Left ventricle myocardium inferior (tissue), 1 donor: ENCODE data around the gene TMEM240. TPM values are rescaled to one million over a fixed set of nuclear protein-coding genes. Genes with fewer than 3 reads are reported as not detected.

Experiments used
- DNase-seq: peaks from one replicate; pipeline ENCODE4 v3.0.0-alpha.2; 2020
- H3K27ac ChIP-seq: fragments of 200-600 bp; replicated peaks from 2 replicates; pipeline ENCODE4 v1.8.0; 2021
- H3K27me3 ChIP-seq: fragments of 200-600 bp; 2 replicates; pipeline ENCODE4 v1.8.0; 2021; ENCODE audit warnings: low read depth
- H3K36me3 ChIP-seq: fragments of 200-600 bp; 2 replicates; pipeline ENCODE4 v1.8.0; 2021
- H3K4me1 ChIP-seq: fragments of 200-600 bp; 2 replicates; pipeline ENCODE4 v1.8.0; 2021
- H3K4me3 ChIP-seq: fragments of 200-600 bp; 2 replicates; pipeline ENCODE4 v1.8.0; 2021; ENCODE audit warnings: mild to moderate bottlenecking, moderate library complexity
- H3K9me3 ChIP-seq: fragments of 200-600 bp; replicated peaks from 2 replicates; pipeline ENCODE4 v1.8.0; 2021
- intact Hi-C: fragments of 100-400 bp; cut with micrococcal nuclease; formaldehyde crosslinking; loops from one replicate; pipeline ENCODE4 v1.11.0; 2022
- total RNA-seq: library from RNA; stranded (reverse); fragmentation: NEBNext Ultra II Directional; extraction: Animal tissue kit (Norgen Biotek cat#: 25700); gene quantifications from one replicate; pipeline ENCODE4 v1.2.1, GENCODE V29; 2021
- TF ChIP-seq, protein P1 (sequence below): fragments of 200-600 bp; IDR thresholded peaks from 2 replicates; pipeline ENCODE4 v1.8.0; 2021; ENCODE audit warnings: antibody characterized with exemption, mild to moderate bottlenecking, borderline replicate concordance
- donor health status: DM: no; HTN: yes; CAD: no; lungs with severe emphysema.

TMEM240 gene
- total RNA-seq, 1 donor from 2014 or later = 7.2 TPM

DNA sequence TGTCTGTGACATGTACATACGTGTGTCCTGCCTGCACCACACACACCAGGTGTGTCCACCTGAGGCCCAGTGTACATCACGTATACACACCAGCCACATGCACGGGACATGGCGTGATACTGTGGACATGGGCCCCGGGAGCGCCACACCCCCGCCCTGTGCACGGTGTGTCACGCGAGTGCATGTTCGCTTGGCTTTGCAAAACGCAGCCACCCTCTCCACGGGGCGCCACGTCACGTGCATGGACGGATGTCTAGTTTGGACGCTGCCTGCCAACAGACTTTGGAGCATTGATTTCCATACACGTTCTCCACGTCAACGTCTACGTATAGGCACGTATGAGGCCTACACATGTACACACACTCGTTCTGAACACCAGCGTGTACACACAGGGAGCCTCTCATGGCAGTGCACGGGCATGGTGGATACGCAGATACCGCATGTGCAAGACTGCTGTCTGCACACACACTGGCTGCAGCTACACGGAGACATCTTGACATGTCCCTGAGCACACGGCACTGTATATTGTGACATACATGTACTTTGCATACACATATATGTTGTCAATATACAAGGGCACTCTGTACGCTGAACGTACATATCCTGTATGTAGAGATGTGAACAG lies 2.7 kb downstream of the TMEM240 start:
- Histone ChIP-seq H3K27ac (no peak overlapping the region), H3K9me3 (no peaks in the 10 kb centered on the region), H3K27me3 (no peaks in the 10 kb centered on the region), H3K4me1 (peaks cover 58% of the 10 kb centered on the region), H3K36me3 (peaks cover 21% of the 10 kb centered on the region), H3K4me3 (no peak overlapping the region)
- intact Hi-C loops = no loop called here
- DNase-seq = no peak
- TF ChIP-seq, protein P1, sequence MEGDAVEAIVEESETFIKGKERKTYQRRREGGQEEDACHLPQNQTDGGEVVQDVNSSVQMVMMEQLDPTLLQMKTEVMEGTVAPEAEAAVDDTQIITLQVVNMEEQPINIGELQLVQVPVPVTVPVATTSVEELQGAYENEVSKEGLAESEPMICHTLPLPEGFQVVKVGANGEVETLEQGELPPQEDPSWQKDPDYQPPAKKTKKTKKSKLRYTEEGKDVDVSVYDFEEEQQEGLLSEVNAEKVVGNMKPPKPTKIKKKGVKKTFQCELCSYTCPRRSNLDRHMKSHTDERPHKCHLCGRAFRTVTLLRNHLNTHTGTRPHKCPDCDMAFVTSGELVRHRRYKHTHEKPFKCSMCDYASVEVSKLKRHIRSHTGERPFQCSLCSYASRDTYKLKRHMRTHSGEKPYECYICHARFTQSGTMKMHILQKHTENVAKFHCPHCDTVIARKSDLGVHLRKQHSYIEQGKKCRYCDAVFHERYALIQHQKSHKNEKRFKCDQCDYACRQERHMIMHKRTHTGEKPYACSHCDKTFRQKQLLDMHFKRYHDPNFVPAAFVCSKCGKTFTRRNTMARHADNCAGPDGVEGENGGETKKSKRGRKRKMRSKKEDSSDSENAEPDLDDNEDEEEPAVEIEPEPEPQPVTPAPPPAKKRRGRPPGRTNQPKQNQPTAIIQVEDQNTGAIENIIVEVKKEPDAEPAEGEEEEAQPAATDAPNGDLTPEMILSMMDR = no peak

DNA sequence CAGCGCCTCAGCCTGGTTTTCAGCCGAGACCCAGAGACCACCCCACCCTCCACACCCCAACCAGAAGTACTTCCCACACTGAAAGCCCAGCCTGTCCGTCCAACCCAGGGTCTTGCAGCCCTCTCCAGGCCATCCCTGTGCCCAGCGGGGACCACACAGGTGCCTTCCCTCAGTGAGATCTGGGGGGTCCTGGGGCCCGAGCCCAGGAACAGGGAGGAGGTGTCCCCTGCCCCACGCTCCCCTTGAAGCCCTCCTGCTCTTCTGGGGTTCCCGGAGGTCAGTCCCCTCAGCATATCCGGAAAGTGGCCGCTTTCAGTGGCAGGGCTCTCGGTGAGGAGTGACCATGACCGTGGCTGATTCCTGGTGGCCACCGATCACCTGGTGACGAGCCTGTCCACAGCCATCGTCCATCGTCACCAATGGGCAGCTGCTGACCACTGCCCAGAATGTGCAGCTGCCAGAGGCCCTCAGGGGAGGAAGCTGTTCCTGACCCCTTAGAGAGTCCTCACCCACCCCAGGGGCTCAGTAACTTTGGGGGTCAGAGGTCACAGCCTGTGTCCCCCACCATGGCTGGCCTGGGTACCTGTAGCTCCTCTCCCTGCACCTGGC lies 3.4 kb downstream of the TMEM240 start:
- H3K4me3 ChIP-seq = no peak overlapping the region
- H3K27me3 ChIP-seq = no peaks in the 10 kb centered on the region
- peaks cover 52% of the 10 kb centered on the region for H3K4me1 ChIP-seq
- TF ChIP-seq, protein P1 = no peak
- peaks cover 20% of the 10 kb centered on the region for H3K36me3 ChIP-seq
- H3K9me3 ChIP-seq = peaks cover 5% of the 10 kb centered on the region
- intact Hi-C loops = no loop called here
- no peak for DNase-seq
- no peak overlapping the region for H3K27ac ChIP-seq

DNA sequence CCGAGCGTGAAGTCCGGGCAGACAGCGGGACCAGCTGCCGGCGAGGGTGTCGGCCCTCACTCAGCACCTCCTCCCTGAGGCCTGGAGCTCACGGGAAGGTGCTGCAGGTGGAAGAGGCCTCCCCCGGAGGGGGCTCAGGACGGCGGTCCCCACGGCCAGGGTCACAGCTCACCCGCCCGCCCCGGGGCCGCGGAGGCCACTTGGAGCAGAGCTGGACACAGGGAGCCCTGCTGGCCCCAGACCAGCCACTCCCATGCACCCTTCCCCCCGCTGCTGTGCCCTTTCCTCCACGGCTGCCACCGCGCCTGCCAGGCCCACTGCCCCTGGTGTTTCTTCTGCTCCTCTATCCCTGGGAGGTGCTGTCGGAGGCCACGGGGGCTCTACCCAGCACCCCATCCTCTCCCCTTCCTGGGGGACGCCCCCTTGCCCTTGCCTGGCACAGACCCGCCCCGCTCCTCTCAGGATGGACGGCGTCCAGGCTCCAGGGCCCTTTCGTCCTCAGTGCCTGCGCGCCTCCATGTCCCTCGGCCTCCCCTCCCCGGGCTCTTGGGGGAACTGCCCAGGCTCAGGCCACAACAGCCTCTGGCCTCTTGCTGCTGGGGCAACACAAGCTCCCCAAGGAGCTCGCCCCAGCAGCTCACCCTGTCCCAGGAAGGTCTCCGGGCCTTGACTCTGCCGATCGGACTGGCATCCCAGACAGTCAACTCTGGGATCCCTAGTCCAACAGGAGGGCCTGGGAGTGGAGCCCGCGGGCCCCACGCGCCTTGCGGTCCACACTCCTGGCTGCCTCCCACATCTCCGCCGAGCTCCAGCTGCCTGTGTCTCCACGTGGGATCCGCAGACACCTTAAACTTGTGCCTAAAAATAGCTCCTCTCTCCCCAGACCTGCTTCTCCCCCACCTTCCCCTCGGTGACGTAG lies 4.1 kb downstream of the TMEM240 start:
- no peak overlapping the region for H3K27ac ChIP-seq
- peaks cover 13% of the 10 kb centered on the region for H3K9me3 ChIP-seq
- peaks cover 20% of the 10 kb centered on the region for H3K36me3 ChIP-seq
- no peak overlapping the region for H3K4me3 ChIP-seq
- intact Hi-C loops = no loop called here
- no peaks in the 10 kb centered on the region for H3K27me3 ChIP-seq
- no peak for DNase-seq
- TF ChIP-seq, protein P1 = no peak
- peaks cover 49% of the 10 kb centered on the region for H3K4me1 ChIP-seq

DNA sequence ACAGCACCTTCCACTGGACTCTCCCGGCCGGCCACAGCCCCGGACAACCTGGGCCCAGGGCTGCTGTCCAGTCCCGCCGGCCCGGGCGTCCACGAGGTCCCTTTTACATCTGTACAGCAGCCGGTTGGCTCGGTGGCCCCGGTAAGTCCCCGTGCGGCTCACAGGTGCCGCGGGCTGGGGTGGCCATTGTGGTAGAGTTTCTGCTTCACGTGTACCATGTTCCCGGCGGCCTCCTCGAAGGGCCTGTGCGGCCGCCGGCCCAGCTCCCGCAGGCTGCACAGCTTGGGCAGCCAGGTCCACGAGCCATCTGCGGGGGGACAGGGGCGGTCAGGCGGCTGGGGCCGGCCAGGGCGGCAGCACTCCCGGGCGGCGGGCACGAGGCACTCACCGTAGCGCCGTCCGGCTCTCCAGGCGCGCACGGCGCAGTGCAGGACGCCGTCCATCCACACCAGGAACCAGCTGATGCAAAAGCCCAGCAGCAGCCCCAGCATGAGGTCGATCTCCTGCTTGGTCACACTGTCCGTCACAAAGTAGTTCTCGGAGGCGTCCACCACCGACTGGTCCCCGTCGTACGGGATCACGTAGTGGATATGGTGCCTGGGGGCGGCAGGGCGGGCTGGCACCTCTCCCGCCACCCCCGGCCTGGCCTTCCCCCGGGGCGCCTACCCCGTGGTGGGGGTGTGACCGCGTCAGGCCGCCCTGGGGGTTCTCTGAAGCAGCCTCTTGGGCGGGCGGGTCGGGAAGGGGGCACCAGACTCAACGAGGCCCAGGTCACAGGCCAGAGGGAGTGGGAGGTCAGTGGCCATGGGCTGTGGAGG lies 5.0 kb downstream of the TMEM240 start:
- TF ChIP-seq, protein P1 = no peak
- intact Hi-C loops = no loop called here
- no peak overlapping the region for H3K27ac ChIP-seq

More for the DNA sequence above, 5.0 kb downstream of the TMEM240 start:
- peaks cover 41% of the 10 kb centered on the region for H3K4me1 ChIP-seq
- no peaks in the 10 kb centered on the region for H3K27me3 ChIP-seq
- peaks cover 21% of the 10 kb centered on the region for H3K36me3 ChIP-seq
- H3K9me3 ChIP-seq = peaks cover 18% of the 10 kb centered on the region
- DNase-seq = no peak
- H3K4me3 ChIP-seq = no peak overlapping the region
